ENCODE measurements around the gene ARID4B. TPM values are rescaled to one million over a fixed set of nuclear protein-coding genes. Genes with fewer than 3 reads are reported as not detected.

ARID4B gene
- total RNA-seq, 1 experiment from 2014 or later, result 48.7 TPM

- no peaks in the 10 kb centered on the region for H3K4me1 Mint-ChIP-seq (ENCODE audit: insufficient read depth, unreplicated experiment)
- no peaks in the 10 kb centered on the region for H3K27me3 Mint-ChIP-seq (ENCODE audit: insufficient read depth, unreplicated experiment)
- POLR2A ChIA-PET, result interaction anchor here (0.7 to 2.0 kb wide), 5 partner anchors 15 to 1375 kb away, joined by 3 to 7 read pairs (median 3); partner anchors contain the start of gene RBM34
- H3K4me3 Mint-ChIP-seq (ENCODE audit: unreplicated experiment), result no peak overlapping the region
- intact Hi-C loops (cut with micrococcal nuclease), result no loop called here
- H3K27ac Mint-ChIP-seq (ENCODE audit: low read depth, unreplicated experiment), result no peak overlapping the region
- no peak for TF ChIP-seq CTCF (IDR thresholded peaks at IDR 0.05; ENCODE audit: unreplicated experiment)
- peaks cover 82% of the 10 kb centered on the region for H3K36me3 Mint-ChIP-seq (ENCODE audit: insufficient read depth, unreplicated experiment)
- no TSS peak for BruUV-seq (replicated peaks)
- no peak for DNase-seq (ENCODE audit: unreplicated experiment)
- CTCF ChIA-PET, result interaction anchor here (0.6 to 1.2 kb wide), 5 partner anchors 19 to 226 kb away, joined by 3 to 5 read pairs (median 3); no protein-coding TSS in a partner anchor
- H3K9me3 Mint-ChIP-seq (ENCODE audit: unreplicated experiment), result no peaks in the 10 kb centered on the region
Observed at GRCh38 chr1:235190431-235190830, 137.5 kb downstream of the ARID4B start.

GRCh38 chr1:235187316-235187715 is 140.7 kb downstream of the ARID4B start:
- CTCF ChIA-PET, result no interaction called here
- TF ChIP-seq CTCF (IDR thresholded peaks at IDR 0.05; ENCODE audit: unreplicated experiment), result no peak
- H3K9me3 Mint-ChIP-seq (ENCODE audit: unreplicated experiment), result no peaks in the 10 kb centered on the region
- H3K27ac Mint-ChIP-seq (ENCODE audit: low read depth, unreplicated experiment), result no peak overlapping the region
- H3K4me1 Mint-ChIP-seq (ENCODE audit: insufficient read depth, unreplicated experiment), result no peaks in the 10 kb centered on the region
- DNase-seq (ENCODE audit: unreplicated experiment), result no peak
- H3K27me3 Mint-ChIP-seq (ENCODE audit: insufficient read depth, unreplicated experiment), result no peaks in the 10 kb centered on the region
- BruUV-seq (replicated peaks), result no TSS peak
- H3K4me3 Mint-ChIP-seq (ENCODE audit: unreplicated experiment), result no peak overlapping the region
- intact Hi-C loops (cut with micrococcal nuclease), result no loop called here
- POLR2A ChIA-PET, result no interaction called here
- H3K36me3 Mint-ChIP-seq (ENCODE audit: insufficient read depth, unreplicated experiment), result peaks cover 66% of the 10 kb centered on the region

GRCh38 chr1:235181561-235182245 is 146.3 kb downstream of the ARID4B start:
- Mint-ChIP-seq H3K9me3 (ENCODE audit: unreplicated experiment) (no peaks in the 10 kb centered on the region), H3K27ac (ENCODE audit: low read depth, unreplicated experiment) (no peak overlapping the region), H3K4me1 (ENCODE audit: insufficient read depth, unreplicated experiment) (no peaks in the 10 kb centered on the region), H3K27me3 (ENCODE audit: insufficient read depth, unreplicated experiment) (no peaks in the 10 kb centered on the region), H3K4me3 (ENCODE audit: unreplicated experiment) (no peak overlapping the region), H3K36me3 (ENCODE audit: insufficient read depth, unreplicated experiment) (peaks cover 82% of the 10 kb centered on the region)
- no peak for TF ChIP-seq CTCF (IDR thresholded peaks at IDR 0.05; ENCODE audit: unreplicated experiment)
- intact Hi-C loops (cut with micrococcal nuclease), result no loop called here
- ChIA-PET CTCF (interaction anchor here (0.6 to 1.6 kb wide), 4 partner anchors 9 to 234 kb away, joined by 3 to 6 read pairs (median 4); no protein-coding TSS in a partner anchor), POLR2A (interaction anchor here (0.8 to 1.9 kb wide), 8 partner anchors 13 to 703 kb away, joined by 3 to 13 read pairs (median 4); partner anchors contain the start of genes RBM34 and TARBP1)
- TSS peak; percentile 73 for BruUV-seq (replicated peaks)
- DNase-seq (ENCODE audit: unreplicated experiment), result no peak

- Mint-ChIP-seq H3K27me3 (ENCODE audit: insufficient read depth, unreplicated experiment) (no peaks in the 10 kb centered on the region), H3K4me1 (ENCODE audit: insufficient read depth, unreplicated experiment) (no peaks in the 10 kb centered on the region), H3K36me3 (ENCODE audit: insufficient read depth, unreplicated experiment) (peaks cover 82% of the 10 kb centered on the region), H3K9me3 (ENCODE audit: unreplicated experiment) (no peaks in the 10 kb centered on the region), H3K4me3 (ENCODE audit: unreplicated experiment) (no peak overlapping the region), H3K27ac (ENCODE audit: low read depth, unreplicated experiment) (no peak overlapping the region)
- ChIA-PET POLR2A (interaction anchor here (0.6 to 1.9 kb wide), 10 partner anchors 12 to 694 kb away, joined by 3 to 13 read pairs (median 3); partner anchors contain the start of gene RBM34), CTCF (interaction anchor here (0.9 to 1.6 kb wide), 2 partner anchors 17 to 235 kb away, joined by 4 to 6 read pairs; no protein-coding TSS in a partner anchor)
- intact Hi-C loops (cut with micrococcal nuclease), result no loop called here
- no peak for DNase-seq (ENCODE audit: unreplicated experiment)
- BruUV-seq (replicated peaks), result no TSS peak
- no peak for TF ChIP-seq CTCF (IDR thresholded peaks at IDR 0.05; ENCODE audit: unreplicated experiment)
Observed at GRCh38 chr1:235180916-235181460, 147.0 kb downstream of the ARID4B start.

Data from MCF 10A (cell line).